Neuron (in vitro differentiated cells): ENCODE measurements around the gene CEP250.

Experiments
- H2AFZ ChIP-seq: one replicate; pipeline ENCODE4 v1.6.1; 2013; ENCODE audit warnings: low read depth, mild to moderate bottlenecking, inconsistent platforms, low read length, moderate library complexity
- H3K27me3 ChIP-seq: one replicate; pipeline ENCODE4 v1.6.1; 2013; ENCODE audit warnings: low read length; ENCODE audit not compliant: insufficient read depth
- H3K36me3 ChIP-seq: one replicate; pipeline ENCODE4 v1.6.1; 2013; ENCODE audit warnings: low read length; ENCODE audit not compliant: insufficient read depth
- H3K4me1 ChIP-seq: one replicate; pipeline ENCODE4 v1.6.1; 2013; ENCODE audit warnings: low read length; ENCODE audit not compliant: insufficient read depth
- H3K4me3 ChIP-seq: 2 replicates; pipeline ENCODE4 v1.5.1; 2013; ENCODE audit warnings: mild to moderate bottlenecking, low read length, moderate library complexity
- H3K9me3 ChIP-seq: one replicate; pipeline ENCODE4 v1.6.1; 2013; ENCODE audit warnings: low read length

The CEP250 gene

GRCh38 chr20:35454881-35455609 is at the start of gene CEP250:
TSS of gene CEP250 (plus strand) at chr20:35455598. CDS start at chr20:35462368, 6,770 bp downstream.
- peak within 1 kb of the TSS; percentile 97 for H3K4me3 ChIP-seq
- peaks cover 5% of the 10 kb centered on the region for H3K36me3 ChIP-seq

GRCh38 chr20:35405775-35406174 is 49.6 kb upstream of the CEP250 start:
- peaks cover 5% of the 10 kb centered on the region for H3K9me3 ChIP-seq
- H3K36me3 ChIP-seq, result peaks cover 7% of the 10 kb centered on the region
- H3K4me1 ChIP-seq, result peaks cover 2% of the 10 kb centered on the region
- H3K4me3 ChIP-seq, result no peak overlapping the region
- no peak overlapping the region for H2AFZ ChIP-seq
- no peaks in the 10 kb centered on the region for H3K27me3 ChIP-seq

More at GRCh38 chr20:35454881-35455609, at the start of gene CEP250:
- H3K4me1 ChIP-seq, result peaks cover 8% of the 10 kb centered on the region
- peak within 1 kb of the TSS; percentile 50 for H2AFZ ChIP-seq
- H3K9me3 ChIP-seq, result no peaks in the 10 kb centered on the region
- no peaks in the 10 kb centered on the region for H3K27me3 ChIP-seq

GRCh38 chr20:35408270-35408669 is 47.1 kb upstream of the CEP250 start:
- peaks cover 4% of the 10 kb centered on the region for H3K4me1 ChIP-seq
- H3K36me3 ChIP-seq, result peaks cover 7% of the 10 kb centered on the region

GRCh38 chr20:35409542-35409941 is 45.9 kb upstream of the CEP250 start:
- no peak overlapping the region for H3K4me3 ChIP-seq
- no peaks in the 10 kb centered on the region for H3K27me3 ChIP-seq
- H3K36me3 ChIP-seq, result peaks cover 7% of the 10 kb centered on the region
- H2AFZ ChIP-seq, result no peak overlapping the region
- H3K4me1 ChIP-seq, result peaks cover 4% of the 10 kb centered on the region
- peaks cover 5% of the 10 kb centered on the region for H3K9me3 ChIP-seq

More at GRCh38 chr20:35408270-35408669, 47.1 kb upstream of the CEP250 start:
- Histone ChIP-seq H3K27me3 (no peaks in the 10 kb centered on the region), H3K9me3 (peaks cover 5% of the 10 kb centered on the region), H2AFZ (no peak overlapping the region), H3K4me3 (no peak overlapping the region)

GRCh38 chr20:35410613-35411012 is 44.8 kb upstream of the CEP250 start:
- peaks cover 2% of the 10 kb centered on the region for H3K9me3 ChIP-seq

GRCh38 chr20:35421322-35421721 is 34.1 kb upstream of the CEP250 start:
- H2AFZ ChIP-seq, result no peak overlapping the region
- no peaks in the 10 kb centered on the region for H3K9me3 ChIP-seq
- H3K4me1 ChIP-seq, result no peaks in the 10 kb centered on the region
- no peaks in the 10 kb centered on the region for H3K36me3 ChIP-seq
- peaks cover 3% of the 10 kb centered on the region for H3K27me3 ChIP-seq
- no peak overlapping the region for H3K4me3 ChIP-seq

More at GRCh38 chr20:35410613-35411012, 44.8 kb upstream of the CEP250 start:
- H3K36me3 ChIP-seq, result peaks cover 4% of the 10 kb centered on the region
- peak overlapping the region; percentile 70 for H3K4me3 ChIP-seq
- H3K27me3 ChIP-seq, result no peaks in the 10 kb centered on the region
- H2AFZ ChIP-seq, result no peak overlapping the region
- peaks cover 4% of the 10 kb centered on the region for H3K4me1 ChIP-seq

- Histone ChIP-seq H3K4me3 (no peak overlapping the region), H3K4me1 (no peaks in the 10 kb centered on the region), H3K9me3 (no peaks in the 10 kb centered on the region), H3K36me3 (no peaks in the 10 kb centered on the region), H2AFZ (no peak overlapping the region), H3K27me3 (no peaks in the 10 kb centered on the region)
Observed at GRCh38 chr20:35431621-35432429, 23.6 kb upstream of the CEP250 start.

GRCh38 chr20:35432430-35432735 is 23.0 kb upstream of the CEP250 start:
- H3K4me1 ChIP-seq, result no peaks in the 10 kb centered on the region
- H3K4me3 ChIP-seq, result no peak overlapping the region
- no peak overlapping the region for H2AFZ ChIP-seq
- H3K9me3 ChIP-seq, result no peaks in the 10 kb centered on the region
- no peaks in the 10 kb centered on the region for H3K36me3 ChIP-seq
- H3K27me3 ChIP-seq, result no peaks in the 10 kb centered on the region

- Histone ChIP-seq H3K9me3 (no peaks in the 10 kb centered on the region), H3K4me1 (peaks cover 6% of the 10 kb centered on the region)
Observed at GRCh38 chr20:35433337-35433736, 22.1 kb upstream of the CEP250 start.

GRCh38 chr20:35434085-35435005 is 21.1 kb upstream of the CEP250 start:
- no peak overlapping the region for H3K4me3 ChIP-seq
- no peaks in the 10 kb centered on the region for H3K9me3 ChIP-seq
- H3K4me1 ChIP-seq, result peaks cover 11% of the 10 kb centered on the region
- no peak overlapping the region for H2AFZ ChIP-seq
- H3K27me3 ChIP-seq, result no peaks in the 10 kb centered on the region
- H3K36me3 ChIP-seq, result no peaks in the 10 kb centered on the region

More at GRCh38 chr20:35433337-35433736, 22.1 kb upstream of the CEP250 start:
- H3K36me3 ChIP-seq, result no peaks in the 10 kb centered on the region
- H3K27me3 ChIP-seq, result no peaks in the 10 kb centered on the region
- H2AFZ ChIP-seq, result no peak overlapping the region
- no peak overlapping the region for H3K4me3 ChIP-seq

- Histone ChIP-seq H3K4me1 (peaks cover 11% of the 10 kb centered on the region), H3K9me3 (no peaks in the 10 kb centered on the region), H2AFZ (no peak overlapping the region), H3K27me3 (no peaks in the 10 kb centered on the region), H3K4me3 (no peak overlapping the region), H3K36me3 (no peaks in the 10 kb centered on the region)
Observed at GRCh38 chr20:35436177-35436573, 19.2 kb upstream of the CEP250 start.

- H3K4me1 ChIP-seq, result peaks cover 11% of the 10 kb centered on the region
- H3K36me3 ChIP-seq, result no peaks in the 10 kb centered on the region
- no peak overlapping the region for H3K4me3 ChIP-seq
- H3K9me3 ChIP-seq, result no peaks in the 10 kb centered on the region
- H3K27me3 ChIP-seq, result no peaks in the 10 kb centered on the region
- no peak overlapping the region for H2AFZ ChIP-seq
Observed at GRCh38 chr20:35437599-35437998, 17.8 kb upstream of the CEP250 start.
